MCF 10A (cell line): ENCODE data around the gene RFTN2. TPM values are rescaled to one million over a fixed set of nuclear protein-coding genes. Genes with fewer than 3 reads are reported as not detected.

ENCODE experiments used
- BruUV-seq: library from RNA; stranded (reverse); fragments of 400-500 nt; replicated peaks from 2 replicates; lab custom pipeline; 2021; lab: Mats Ljungman, UMichigan
- CTCF ChIA-PET: fragments of 300-600 bp; sonication (Branson Sonifier 250); formaldehyde crosslinking; extraction: SDS; loops from one replicate; lab custom pipeline; 2021; ENCODE audit warnings: antibody characterized with exemption, inconsistent platforms; lab: Yijun Ruan, JAX
- POLR2A ChIA-PET: fragments of 300-600, 350-650 bp; sonication (Branson Sonifier 250); formaldehyde crosslinking; extraction: SDS; loops from one replicate; lab custom pipeline; 2020; ENCODE audit warnings: antibody characterized with exemption, inconsistent platforms; lab: Yijun Ruan, JAX
- DNase-seq: peaks from one replicate; pipeline ENCODE4 v3.0.0-alpha.2; 2018; ENCODE audit not compliant: unreplicated experiment
- H3K27ac Mint-ChIP-seq: one replicate; pipeline ENCODE4 v1.8.0; 2022; ENCODE audit warnings: mild to moderate bottlenecking, low read depth, mixed read lengths; ENCODE audit not compliant: unreplicated experiment
- H3K27me3 Mint-ChIP-seq: one replicate; pipeline ENCODE4 v1.8.0; 2022; ENCODE audit warnings: mixed read lengths; ENCODE audit not compliant: insufficient read depth, unreplicated experiment
- H3K36me3 Mint-ChIP-seq: one replicate; pipeline ENCODE4 v1.8.0; 2022; ENCODE audit warnings: mild to moderate bottlenecking, moderate library complexity, mixed read lengths; ENCODE audit not compliant: insufficient read depth, unreplicated experiment
- H3K4me1 Mint-ChIP-seq: one replicate; pipeline ENCODE4 v1.8.0; 2022; ENCODE audit warnings: mixed read lengths; ENCODE audit not compliant: insufficient read depth, unreplicated experiment
- H3K4me3 Mint-ChIP-seq: one replicate; pipeline ENCODE4 v1.8.0; 2022; ENCODE audit warnings: mild to moderate bottlenecking, moderate library complexity, mixed read lengths; ENCODE audit not compliant: unreplicated experiment
- H3K9me3 Mint-ChIP-seq: one replicate; pipeline ENCODE4 v1.8.0; 2022; ENCODE audit warnings: mixed read lengths; ENCODE audit not compliant: unreplicated experiment
- CTCF ChIP-seq: fragments of 200-600 bp; IDR thresholded peaks from one replicate; pipeline ENCODE4 v1.8.0; 2022; ENCODE audit warnings: antibody characterized with exemption, mild to moderate bottlenecking; ENCODE audit not compliant: unreplicated experiment
- intact Hi-C: fragments of 100-400 bp; cut with micrococcal nuclease; formaldehyde crosslinking; loops from 2 replicates; pipeline ENCODE4 v1.14.1; 2022
- total RNA-seq: library from RNA; stranded (reverse); gene quantifications from 2 replicates; pipeline ENCODE4 v1.2.3, GENCODE V29; 2022

RFTN2 gene
- total RNA-seq, 1 experiment from 2014 or later = not detected

DNA sequence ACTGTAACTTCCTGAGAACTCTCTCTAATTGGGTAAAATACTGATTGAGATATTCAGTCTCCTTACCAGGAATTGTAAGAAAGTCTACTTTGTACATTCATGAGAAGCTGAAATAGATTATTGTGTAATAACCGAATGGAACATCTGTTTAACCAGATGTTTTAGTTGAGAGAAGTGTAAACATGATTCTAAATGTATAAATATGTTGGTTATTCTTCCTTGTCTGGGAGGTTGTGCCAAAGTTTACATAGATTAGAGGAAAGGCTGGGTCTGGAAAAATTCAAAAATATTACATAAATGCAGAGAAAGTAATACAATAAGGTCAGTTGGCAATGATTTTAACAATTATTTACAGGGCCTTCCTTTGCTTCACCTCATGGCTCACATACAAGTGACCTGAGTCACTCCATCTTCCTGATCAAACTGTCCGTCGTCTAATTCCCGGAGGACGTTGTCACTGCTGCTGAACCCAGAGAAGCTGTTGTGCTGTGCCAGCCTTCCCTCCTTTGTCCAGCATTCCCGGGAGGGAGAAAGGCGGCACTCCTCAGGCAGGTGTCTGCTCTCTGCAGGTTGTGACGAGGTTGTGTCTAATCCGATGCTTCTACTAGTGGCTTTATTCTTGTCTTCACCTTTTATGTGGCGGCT lies 103.6 kb downstream of the RFTN2 start:
- Mint-ChIP-seq H3K9me3 (peaks cover 8% of the 10 kb centered on the region), H3K27me3 (no peaks in the 10 kb centered on the region), H3K27ac (peak overlapping the region; percentile 29), H3K4me3 (no peak overlapping the region), H3K4me1 (peaks cover 4% of the 10 kb centered on the region), H3K36me3 (peaks cover 13% of the 10 kb centered on the region)
- BruUV-seq = no TSS peak
- TF ChIP-seq CTCF = no peak
- DNase-seq = peak; percentile 9
- CTCF ChIA-PET = no interaction called here
- intact Hi-C loops = no loop called here
- POLR2A ChIA-PET = interaction anchor here (0.6 to 1.1 kb wide), 4 partner anchors 28 to 74 kb away, joined by 3 to 4 read pairs (median 3); no protein-coding TSS in a partner anchor

GRCh38 chr2:197560146-197560665 lies 115.2 kb downstream of the RFTN2 start:
- H3K9me3 Mint-ChIP-seq = no peaks in the 10 kb centered on the region
- H3K36me3 Mint-ChIP-seq = peaks cover 25% of the 10 kb centered on the region
- no TSS peak for BruUV-seq
- ChIA-PET CTCF (interaction anchor here (0.7 kb wide), 1 partner anchor 83 kb away, joined by 4 read pairs; no protein-coding TSS in a partner anchor), POLR2A (interaction anchor here (0.7 to 1.1 kb wide), 2 partner anchors 16 to 113 kb away, joined by 3 read pairs; no protein-coding TSS in a partner anchor)
- no peak for DNase-seq
- H3K27ac Mint-ChIP-seq = no peak overlapping the region
- no peak overlapping the region for H3K4me3 Mint-ChIP-seq
- intact Hi-C loops = no loop called here
- no peak for TF ChIP-seq CTCF
- no peaks in the 10 kb centered on the region for H3K27me3 Mint-ChIP-seq
- no peaks in the 10 kb centered on the region for H3K4me1 Mint-ChIP-seq

DNA sequence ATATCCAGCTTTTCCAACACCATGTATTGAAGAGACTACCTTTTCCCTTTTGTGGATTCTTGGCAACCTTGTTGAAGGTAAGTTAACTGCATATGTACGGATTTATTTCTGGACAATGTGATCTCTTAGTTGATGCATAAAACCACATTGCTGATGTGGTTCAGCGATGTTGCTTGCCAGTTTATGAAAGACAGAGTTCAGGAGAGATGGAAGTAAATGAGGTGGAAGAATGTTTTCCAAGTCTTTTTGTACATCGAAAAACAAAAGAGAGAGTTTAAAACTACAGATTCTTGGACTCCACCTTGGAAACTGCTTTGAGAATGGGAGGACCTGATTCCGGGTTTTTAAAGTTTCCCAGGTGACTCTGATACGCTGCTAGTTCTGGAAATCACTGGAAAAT lies 115.7 kb downstream of the RFTN2 start:
- H3K4me1 Mint-ChIP-seq = no peaks in the 10 kb centered on the region
- no peaks in the 10 kb centered on the region for H3K27me3 Mint-ChIP-seq
- H3K36me3 Mint-ChIP-seq = peaks cover 28% of the 10 kb centered on the region
- no peak for TF ChIP-seq CTCF
- POLR2A ChIA-PET = no interaction called here
- BruUV-seq = no TSS peak
- H3K4me3 Mint-ChIP-seq = no peak overlapping the region
- no peak for DNase-seq
- no peaks in the 10 kb centered on the region for H3K9me3 Mint-ChIP-seq
- intact Hi-C loops = loop anchor here (10.0 kb wide), 1 partner anchor 145 kb away; the partner anchor contains the start of gene MARS2
- no peak overlapping the region for H3K27ac Mint-ChIP-seq
- CTCF ChIA-PET = no interaction called here

DNA sequence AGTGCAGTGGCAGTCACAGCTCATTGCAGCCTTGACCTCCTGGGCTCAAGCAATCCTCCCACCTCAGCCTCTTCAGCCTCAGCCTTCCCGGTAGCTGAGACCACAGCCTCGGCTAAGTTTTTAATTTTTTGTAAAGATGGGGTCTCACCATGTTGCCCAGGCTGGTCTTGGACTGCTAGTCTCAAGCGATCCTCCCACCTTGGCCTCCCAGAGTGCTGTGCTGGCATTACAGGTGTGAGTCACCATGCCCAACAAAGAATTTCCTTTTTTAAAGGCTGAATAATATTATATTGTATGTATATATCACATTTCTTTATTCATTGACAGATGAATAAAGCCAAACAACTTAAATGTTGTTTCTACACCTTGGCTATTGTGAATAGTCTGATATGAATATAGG lies 117.0 kb downstream of the RFTN2 start:
- BruUV-seq = no TSS peak
- Mint-ChIP-seq H3K27ac (no peak overlapping the region), H3K4me3 (no peak overlapping the region), H3K9me3 (no peaks in the 10 kb centered on the region), H3K36me3 (peaks cover 40% of the 10 kb centered on the region), H3K4me1 (no peaks in the 10 kb centered on the region), H3K27me3 (no peaks in the 10 kb centered on the region)
- POLR2A ChIA-PET = interaction anchor here (0.7 kb wide), 1 partner anchor 124 kb away, joined by 3 read pairs; the partner anchor contains the start of gene SF3B1
- TF ChIP-seq CTCF = no peak
- intact Hi-C loops = loop anchor here (10.0 kb wide), 1 partner anchor 146 kb away; the partner anchor contains the start of gene MARS2
- DNase-seq = no peak
- CTCF ChIA-PET = no interaction called here
